Right hindlimb (tissue), 1 donor: Measurements from ENCODE around the gene DAPK1.

Experiments
- DNase-seq: peaks from one replicate; pipeline ENCODE4 v3.0.0-alpha.2; 2018

The DAPK1 gene

GRCh38 chr9:87618226-87618625 lies 120.6 kb downstream of the DAPK1 start:
- no peak for DNase-seq

GRCh38 chr9:87618931-87619330 lies 121.3 kb downstream of the DAPK1 start:
- no peak for DNase-seq

- no peak for DNase-seq
Measured at GRCh38 chr9:87619346-87619745, 121.7 kb downstream of the DAPK1 start.

DNA sequence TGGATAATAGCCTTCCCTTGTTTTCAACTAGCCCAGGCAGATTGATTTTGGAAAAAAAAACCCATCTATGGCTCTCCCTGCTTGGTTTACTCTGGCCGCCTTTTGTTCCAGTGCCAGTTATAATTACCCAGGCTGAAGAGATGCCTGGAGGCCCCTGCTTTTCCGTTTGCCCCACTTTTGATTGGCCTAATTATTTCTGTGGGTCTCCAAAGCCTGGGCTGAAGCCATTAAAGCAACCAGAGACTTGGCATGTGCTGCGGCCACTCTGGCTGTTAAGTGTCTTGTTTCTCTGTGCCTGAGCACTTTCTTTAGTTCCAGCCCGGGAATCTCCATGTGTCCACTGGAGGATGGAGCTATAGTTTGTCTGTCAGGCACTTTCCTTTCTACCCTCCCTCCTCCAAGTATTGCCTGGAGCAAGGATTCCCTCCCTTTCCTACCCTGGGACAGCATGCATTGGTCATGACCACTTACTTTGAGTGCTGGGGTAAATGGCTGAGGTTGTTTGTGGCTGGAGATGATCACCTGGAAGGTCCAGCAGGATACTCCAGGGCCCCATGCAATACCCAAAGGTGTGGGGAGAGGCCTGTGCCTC lies 123.2 kb downstream of the DAPK1 start:
- no peak for DNase-seq

DNA sequence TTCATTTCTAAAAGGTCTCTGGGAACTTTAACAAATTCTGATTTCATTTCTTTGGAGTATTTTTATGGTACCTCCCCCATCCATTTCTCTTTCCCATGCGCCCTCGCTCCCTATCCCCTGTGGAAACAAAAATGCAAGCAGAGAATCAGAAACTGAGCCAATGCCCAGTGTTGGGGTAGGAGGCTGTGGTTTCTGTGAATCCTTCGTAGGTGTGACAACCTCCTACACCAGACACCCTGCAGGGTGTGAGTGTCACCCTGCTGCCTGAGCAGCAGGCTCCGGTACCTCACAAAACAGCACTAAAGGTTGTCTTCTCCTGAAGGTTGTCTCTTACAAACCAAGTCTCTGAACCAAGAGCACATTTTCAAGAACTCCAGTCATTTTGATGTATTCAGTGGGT lies 124.4 kb downstream of the DAPK1 start:
- no peak for DNase-seq

DNA sequence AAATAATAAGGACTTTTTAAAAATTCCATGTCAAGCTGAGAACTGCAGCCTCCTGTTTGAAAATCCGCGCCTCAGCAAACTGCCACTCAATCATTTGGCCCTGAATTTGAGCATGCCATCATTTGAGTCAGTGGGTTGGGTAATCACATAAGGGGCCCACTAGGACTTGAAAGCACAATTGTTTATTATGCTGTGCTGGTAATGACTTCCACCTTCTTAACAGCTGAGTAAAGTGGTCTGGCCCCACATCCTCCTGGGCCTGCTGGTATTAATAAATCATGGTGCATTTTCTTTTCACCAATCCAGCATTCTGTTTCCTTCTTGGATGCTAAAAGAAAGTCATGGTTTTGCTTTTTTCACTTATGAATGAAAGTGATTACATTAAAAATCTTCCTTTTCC lies 125.3 kb downstream of the DAPK1 start:
- no peak for DNase-seq

DNA sequence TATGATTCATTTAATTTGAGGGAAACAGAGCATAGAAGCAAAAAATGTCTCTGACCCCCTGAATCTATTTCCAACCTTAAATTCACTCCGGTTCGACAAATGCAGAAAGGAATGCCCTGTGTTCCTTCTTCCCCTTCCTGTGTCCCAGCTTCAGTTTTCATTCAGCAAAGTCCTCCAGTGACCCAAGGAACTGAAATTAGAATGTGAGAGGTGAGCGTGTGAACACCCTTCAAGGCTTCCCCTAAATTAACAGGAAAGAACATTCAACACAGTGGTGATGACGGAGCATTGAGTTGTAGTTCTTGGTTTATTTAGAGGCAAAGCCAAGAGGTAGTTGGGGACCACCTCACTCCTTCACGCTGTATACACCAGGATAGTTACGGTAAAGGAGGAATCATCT lies 130.7 kb downstream of the DAPK1 start:
- DNase-seq: no peak

DNA sequence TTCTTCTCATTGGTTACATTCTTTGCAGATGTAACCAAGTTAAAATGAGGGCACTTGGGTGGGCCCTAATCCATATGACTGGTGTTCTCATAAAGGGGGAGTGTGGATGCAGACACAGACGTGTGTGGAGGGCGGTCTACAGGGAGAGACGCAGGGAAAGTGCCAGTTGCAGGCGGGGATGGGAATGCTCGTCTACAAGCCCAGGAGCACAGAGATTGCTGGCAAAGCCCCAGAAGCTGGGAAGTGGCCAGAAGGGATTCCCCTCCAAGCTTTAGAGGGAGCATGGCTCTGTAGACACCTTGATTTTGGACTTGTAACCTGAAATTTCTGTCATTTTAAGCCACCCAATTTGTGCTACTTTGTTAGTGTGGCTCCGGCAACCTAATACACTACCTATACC lies 131.4 kb downstream of the DAPK1 start:
- DNase-seq: no peak

GRCh38 chr9:87630266-87630665 lies 132.6 kb downstream of the DAPK1 start:
- no peak for DNase-seq

- no peak for DNase-seq
Measured at GRCh38 chr9:87630846-87631245, 133.2 kb downstream of the DAPK1 start.

- DNase-seq: no peak
Measured at GRCh38 chr9:87635656-87636501, 138.2 kb downstream of the DAPK1 start.

DNA sequence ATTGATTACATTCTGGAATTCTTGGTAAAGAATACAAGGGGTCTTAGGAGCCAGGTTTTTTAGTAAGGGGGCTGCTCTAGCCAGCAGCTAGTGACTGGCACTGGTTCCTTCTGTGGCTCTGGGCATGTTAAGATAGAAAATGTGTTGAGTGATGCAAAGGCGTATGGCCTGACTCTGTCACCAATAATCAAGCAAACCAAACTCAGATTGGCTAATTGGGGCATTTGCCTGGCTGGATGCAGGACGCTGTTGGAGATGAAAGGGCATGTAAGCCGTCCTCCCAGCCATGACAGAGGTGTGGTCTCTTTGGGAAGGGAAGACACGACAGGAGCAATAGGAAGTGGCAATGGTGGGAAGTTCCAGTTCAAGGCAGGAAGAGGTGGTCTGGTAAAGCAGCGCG lies 140.6 kb downstream of the DAPK1 start:
- no peak for DNase-seq

DNA sequence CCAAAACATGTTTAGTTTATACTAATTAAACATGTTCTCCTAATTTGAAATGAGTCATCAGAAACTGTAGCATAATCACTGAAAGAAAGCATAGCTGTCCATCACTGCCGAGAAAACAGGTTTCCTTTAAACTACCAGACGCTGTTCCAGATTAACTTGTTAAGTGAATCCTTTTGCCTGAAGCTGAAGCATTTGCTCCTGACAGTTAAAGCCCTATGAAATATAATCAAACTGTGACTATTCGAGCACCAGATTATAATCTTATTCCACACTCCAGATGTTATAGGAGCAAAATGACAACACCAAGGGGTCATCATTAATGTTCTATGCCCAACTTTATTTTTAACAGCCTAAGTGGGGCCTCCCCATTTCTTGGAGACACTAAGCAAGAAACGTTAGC lies 142.3 kb downstream of the DAPK1 start:
- no peak for DNase-seq

DNA sequence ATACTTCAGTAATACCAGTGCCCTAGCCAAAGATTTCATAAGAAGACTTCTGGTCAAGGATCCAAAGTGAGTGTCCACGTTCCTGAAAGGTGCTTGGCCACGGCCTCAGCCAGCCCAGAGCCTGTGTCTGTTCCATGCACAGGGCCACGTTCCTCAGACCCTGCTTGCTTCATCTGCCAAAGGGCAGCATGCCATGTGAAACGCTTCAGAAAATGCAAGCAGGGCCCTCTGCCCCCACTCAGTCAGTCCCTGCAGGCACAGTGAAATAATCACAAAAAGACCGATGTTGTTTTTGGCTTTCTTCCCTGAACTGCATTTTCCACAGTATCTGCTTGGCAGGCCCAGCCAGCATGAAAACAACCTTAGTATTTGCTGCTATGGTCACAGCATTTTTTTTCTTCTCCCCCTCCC lies 142.7 kb downstream of the DAPK1 start:
- peak; percentile 79 for DNase-seq

- no peak for DNase-seq
Measured at GRCh38 chr9:87641067-87641466, 143.4 kb downstream of the DAPK1 start.

DNA sequence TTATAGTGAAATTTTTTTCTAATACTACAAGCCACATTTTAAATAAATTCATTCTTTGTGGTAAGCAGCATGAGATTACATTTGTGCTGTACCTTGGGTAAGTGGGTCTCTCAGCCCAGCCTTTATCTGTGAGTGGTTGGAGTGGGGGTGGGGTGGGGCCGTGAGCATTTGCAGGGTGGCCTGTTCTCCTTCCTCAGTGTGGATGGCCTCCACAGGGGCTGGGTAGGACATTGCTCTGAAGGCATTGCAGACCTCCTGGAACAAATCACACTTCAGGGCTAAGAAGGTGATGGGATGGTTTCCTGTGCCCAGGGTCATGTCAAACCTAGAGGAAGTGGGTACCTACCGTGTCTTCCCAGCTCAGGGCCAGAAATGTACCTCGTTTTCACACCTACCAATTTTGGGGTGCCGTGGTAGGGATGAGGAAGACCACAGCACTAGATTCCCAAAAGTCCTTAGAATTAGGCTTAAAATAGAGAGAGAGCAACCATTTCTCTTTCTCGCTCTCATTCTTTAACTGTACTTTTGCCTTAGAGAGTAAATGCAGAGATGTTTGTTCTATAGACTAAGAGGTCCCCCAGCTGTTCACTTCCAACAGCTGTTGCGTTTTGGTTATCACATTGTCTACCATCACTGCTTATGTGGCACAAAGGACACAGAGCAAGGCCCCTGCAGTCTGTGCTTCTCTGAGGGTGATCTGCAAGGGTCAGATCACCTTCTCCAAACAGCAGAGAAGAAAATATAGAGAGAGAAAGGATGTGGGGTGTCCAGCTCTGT lies 144.9 kb downstream of the DAPK1 start:
- DNase-seq: no peak

DNA sequence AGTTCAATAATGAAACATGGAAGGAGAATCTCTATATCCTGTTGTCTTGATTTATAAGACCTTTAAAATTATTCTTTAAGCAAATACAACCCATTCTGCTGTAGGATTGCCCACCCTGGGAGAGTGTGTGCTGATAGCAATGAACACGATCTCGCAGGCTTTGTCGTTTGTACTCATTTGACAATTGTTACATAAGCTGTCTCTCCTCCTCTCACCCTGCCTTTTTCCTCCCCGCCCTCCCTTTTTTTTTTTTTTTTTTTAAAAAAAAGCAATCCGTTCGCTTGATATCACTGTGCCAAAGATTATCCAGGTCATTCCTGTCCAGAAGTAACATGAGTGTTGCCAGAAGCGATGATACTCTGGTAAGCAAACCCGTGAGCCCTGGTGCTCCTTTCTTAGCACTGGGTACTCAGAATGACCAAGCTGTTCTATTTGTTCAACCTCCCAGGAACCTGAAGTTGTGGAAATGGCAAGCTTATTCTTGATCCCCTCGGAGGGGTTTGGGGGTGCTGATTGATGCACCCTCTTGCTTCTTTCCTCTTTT lies 145.5 kb downstream of the DAPK1 start:
- no peak for DNase-seq

DNA sequence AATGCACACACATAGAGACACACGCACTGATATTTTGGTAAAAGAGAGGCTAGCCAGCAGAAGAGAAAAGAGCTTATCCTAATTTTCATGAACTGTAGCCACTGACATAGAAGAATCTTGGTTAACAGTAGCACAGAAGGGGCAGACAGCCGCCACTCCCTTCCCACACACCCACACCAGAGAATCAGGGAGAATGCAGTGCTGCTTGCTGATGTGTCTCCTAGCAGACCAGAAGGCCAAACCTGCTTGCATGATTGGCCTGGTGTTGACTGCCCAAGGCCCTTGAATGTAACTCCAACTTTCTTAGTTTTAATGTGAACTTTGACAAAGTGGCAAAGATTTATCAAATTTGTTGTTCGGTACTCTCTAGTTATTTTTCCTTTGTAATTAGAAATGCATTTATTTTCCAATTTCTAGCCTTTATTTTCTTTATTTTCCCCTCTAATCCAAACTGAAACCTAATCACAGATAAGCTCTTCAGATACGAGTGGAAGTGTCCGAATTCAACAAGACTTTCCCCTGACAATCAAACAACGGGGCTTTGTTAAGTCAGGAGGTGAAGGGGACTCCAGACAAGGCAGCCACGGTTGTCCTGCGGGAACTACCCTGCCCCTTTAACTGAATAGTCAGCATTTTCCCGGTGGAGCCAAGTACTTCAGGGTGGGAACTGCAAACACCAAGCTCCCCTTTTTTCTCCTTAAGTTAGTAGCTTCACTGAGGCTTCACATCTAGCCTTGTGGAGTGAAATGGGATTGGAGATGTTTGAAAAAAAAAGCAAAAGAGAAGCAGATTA lies 146.3 kb downstream of the DAPK1 start:
- no peak for DNase-seq

DNA sequence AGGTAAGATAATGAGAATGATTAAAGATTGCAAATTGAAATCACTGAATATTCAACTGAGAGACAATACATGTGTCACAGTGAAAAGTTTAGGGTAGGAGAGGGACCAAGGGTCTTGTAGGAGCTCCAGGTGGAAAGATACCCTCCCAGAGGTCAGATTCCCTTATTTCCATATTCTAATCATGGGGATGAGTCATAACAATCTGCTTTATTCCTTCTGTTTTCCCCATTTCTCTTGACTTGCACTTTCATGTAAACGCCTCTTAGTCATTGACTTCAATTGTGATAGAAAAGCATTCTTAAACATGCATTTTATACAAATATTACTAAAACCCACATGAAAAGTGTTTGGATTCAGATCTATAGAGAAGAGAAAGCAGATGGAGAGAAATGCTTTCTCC lies 147.0 kb downstream of the DAPK1 start:
- no peak for DNase-seq

DNA sequence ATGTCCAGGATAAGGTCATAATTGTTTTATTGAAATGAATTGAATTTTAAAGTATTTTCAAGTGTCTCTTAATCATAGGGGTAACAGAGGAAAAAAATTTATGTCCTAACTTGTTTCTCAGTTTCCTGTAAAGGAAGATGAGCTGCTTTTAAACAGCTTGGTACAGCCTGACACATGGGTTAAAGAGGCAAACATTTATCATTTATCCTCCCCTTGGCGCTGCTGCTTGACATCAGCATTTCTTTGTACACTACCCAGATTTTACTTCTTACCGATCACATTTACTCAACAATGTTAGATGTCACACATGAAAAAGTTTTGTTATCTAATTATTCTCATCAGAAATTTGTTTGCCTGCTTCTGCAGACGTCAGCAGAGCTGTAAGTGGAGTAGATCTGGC lies 148.9 kb downstream of the DAPK1 start:
- no peak for DNase-seq

DNA sequence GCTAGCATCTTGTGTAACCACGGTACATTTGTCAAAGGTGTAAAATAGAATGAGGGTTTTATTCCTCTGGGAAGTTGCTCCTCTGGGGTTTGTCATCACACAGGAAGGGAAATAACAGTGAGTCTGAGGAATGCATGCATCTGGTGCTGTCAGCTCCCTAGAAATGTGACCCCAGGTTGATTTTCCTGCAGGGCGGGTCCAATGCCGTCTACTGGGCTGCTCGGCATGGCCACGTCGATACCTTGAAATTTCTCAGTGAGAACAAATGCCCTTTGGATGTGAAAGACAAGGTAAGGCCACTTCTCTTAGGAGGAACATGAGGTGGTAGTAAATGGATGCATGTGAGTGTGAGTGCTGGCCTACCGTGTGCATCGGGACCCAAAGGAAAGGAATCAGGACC lies 149.4 kb downstream of the DAPK1 start:
- no peak for DNase-seq

DNA sequence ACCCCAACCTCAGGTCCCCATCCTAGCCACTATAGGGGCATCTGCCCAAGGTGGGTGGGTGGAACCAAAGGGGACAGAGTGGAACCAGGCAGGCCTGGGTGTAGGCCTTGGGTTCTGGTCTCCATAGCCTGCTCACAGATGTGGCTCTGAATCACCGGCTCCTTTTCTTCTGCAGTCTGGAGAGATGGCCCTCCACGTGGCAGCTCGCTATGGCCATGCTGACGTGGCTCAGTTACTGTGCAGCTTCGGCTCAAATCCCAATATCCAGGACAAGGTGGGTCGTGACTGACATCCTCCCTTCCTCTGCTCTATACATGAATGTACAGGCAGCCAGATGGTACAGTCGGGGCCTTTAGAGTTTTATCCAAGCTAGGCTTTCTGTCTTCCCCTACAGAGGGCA lies 150.9 kb downstream of the DAPK1 start:
- no peak for DNase-seq
